ENCODE data around the gene GGTA1. TPM values are rescaled to one million over a fixed set of nuclear protein-coding genes. Genes with fewer than 3 reads are reported as not detected.

GGTA1 gene
- total and polyA plus RNA-seq, 9 of the 15 experiments (the other 6 are each of a cell fraction or from before 2014, with no cell fraction given) = 0.04 to 0.15 TPM; not detected in 7

- TF ChIP-seq ZMIZ1 (IDR thresholded peaks at IDR 0.05; ENCODE audit: low read depth in 2 of 2, low read length in 2 of 2) (no peak), RBM14 (IDR thresholded peaks at IDR 0.05; ENCODE audit: borderline replicate concordance, insufficient read depth, low read depth, low read length) (no peak), GTF2A2 (tag; IDR thresholded peaks at IDR 0.05) (no peak), TFAM (CRISPR knock-in tag; conservative IDR thresholded peaks at IDR 0.05) (no peak), KLF6 (CRISPR knock-in tag; IDR thresholded peaks at IDR 0.05; ENCODE audit: borderline replicate concordance) (no peak), KLF16 (IDR thresholded peaks at IDR 0.05) (no peak), MEF2A (IDR thresholded peaks at IDR 0.05; ENCODE audit: control insufficient read depth, low read depth, low read length) (no peak), RCOR1 (IDR thresholded peaks at IDR 0.05; ENCODE audit: borderline replicate concordance in 1 of 2, low read depth in 2 of 2, low read length in 2 of 2) (no peak)
- TF ChIP-seq, protein P1, sequence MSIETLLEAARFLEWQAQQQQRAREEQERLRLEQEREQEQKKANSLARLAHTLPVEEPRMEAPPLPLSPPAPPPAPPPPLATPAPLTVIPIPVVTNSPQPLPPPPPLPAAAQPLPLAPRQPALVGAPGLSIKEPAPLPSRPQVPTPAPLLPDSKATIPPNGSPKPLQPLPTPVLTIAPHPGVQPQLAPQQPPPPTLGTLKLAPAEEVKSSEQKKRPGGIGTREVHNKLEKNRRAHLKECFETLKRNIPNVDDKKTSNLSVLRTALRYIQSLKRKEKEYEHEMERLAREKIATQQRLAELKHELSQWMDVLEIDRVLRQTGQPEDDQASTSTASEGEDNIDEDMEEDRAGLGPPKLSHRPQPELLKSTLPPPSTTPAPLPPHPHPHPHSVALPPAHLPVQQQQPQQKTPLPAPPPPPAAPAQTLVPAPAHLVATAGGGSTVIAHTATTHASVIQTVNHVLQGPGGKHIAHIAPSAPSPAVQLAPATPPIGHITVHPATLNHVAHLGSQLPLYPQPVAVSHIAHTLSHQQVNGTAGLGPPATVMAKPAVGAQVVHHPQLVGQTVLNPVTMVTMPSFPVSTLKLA (conservative IDR thresholded peaks at IDR 0.05) = no peak
- TF ChIP-seq, protein P2, sequence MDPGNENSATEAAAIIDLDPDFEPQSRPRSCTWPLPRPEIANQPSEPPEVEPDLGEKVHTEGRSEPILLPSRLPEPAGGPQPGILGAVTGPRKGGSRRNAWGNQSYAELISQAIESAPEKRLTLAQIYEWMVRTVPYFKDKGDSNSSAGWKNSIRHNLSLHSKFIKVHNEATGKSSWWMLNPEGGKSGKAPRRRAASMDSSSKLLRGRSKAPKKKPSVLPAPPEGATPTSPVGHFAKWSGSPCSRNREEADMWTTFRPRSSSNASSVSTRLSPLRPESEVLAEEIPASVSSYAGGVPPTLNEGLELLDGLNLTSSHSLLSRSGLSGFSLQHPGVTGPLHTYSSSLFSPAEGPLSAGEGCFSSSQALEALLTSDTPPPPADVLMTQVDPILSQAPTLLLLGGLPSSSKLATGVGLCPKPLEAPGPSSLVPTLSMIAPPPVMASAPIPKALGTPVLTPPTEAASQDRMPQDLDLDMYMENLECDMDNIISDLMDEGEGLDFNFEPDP (CRISPR knock-in tag; IDR thresholded peaks at IDR 0.05) = no peak
Observed at GRCh38 chr9:121411993-121412392, 87.7 kb downstream of the GGTA1 start (continued).
